Gastrocnemius medialis (tissue), 4 donors: ENCODE measurements around the gene COX14.

ENCODE experiments used
- CTCF ChIP-seq, 5 experiments: fragments of 450-650 bp in 3 of 5; fragments of 200-600 bp in 2 of 5; sonication (generic) in 2 of 5; IDR thresholded peaks in 4 of 5; conservative IDR thresholded peaks in 1 of 5; 1 replicate in 4 of 5; 2 replicates in 1 of 5; pipeline ENCODE4 v1.5.1; 2016 to 2019; ENCODE audit warnings: antibody characterized with exemption in 5 of 5, mild to moderate bottlenecking in 3 of 5, moderate library complexity in 3 of 5
- POLR2A ChIP-seq, 2 donors: fragments of 450-650 bp; IDR thresholded peaks; one replicate each; pipeline ENCODE4 v1.6.1; 2017; ENCODE audit warnings: antibody characterized with exemption in 2 of 2, mild to moderate bottlenecking in 2 of 2, moderate library complexity in 2 of 2

GRCh38 chr12:50087151-50087550 is 24.9 kb upstream of the COX14 start:
- TF ChIP-seq CTCF (IDR thresholded peaks at IDR 0.05 in 4 of 5, conservative IDR thresholded peaks at IDR 0.05 in 1 of 5) (no peak), POLR2A (IDR thresholded peaks at IDR 0.05) (no peak)
